Spleen (tissue), 7 donors: ENCODE measurements around the gene VWCE.
"Not testable (repeated sequence)": the region's sequence is repeated elsewhere in the genome, so short reads cannot be mapped to it uniquely, and the experiment has no call there.

Experiments
- POLR2A ChIP-seq, 3 donors: fragments of 450-650 bp; IDR thresholded peaks; one replicate each; pipeline ENCODE4 v1.5.1; 2017; ENCODE audit warnings: antibody characterized with exemption in 3 of 3, mild to moderate bottlenecking in 1 of 3
- POLR2AphosphoS5 ChIP-seq, 3 donors: sonication (generic); formaldehyde crosslinking; IDR thresholded peaks; one replicate each; pipeline ENCODE4 v1.5.1; 2017; ENCODE audit warnings: antibody characterized with exemption in 3 of 3
- TF ChIP-seq, protein P1 (sequence below), 11 experiments: fragments of 200-600 bp in 7 of 11; fragments of 450-650 bp in 4 of 11; sonication (generic) in 4 of 11; IDR thresholded peaks in 8 of 11; conservative IDR thresholded peaks in 3 of 11; 1 replicate in 7 of 11; 2 replicates in 4 of 11; pipeline versions ENCODE4 v1.4.0 to v1.8.0; 2016 to 2021; ENCODE audit warnings: antibody characterized with exemption in 11 of 11, inconsistent platforms in 4 of 11, mild to moderate bottlenecking in 1 of 11
- donor health status: DM: no; HTN: no; CAD: no; lungs with moderate emphysema.
- donor health status: DM: no; HTN: no; CAD: no.
- donor health status: DM: no; HTN: no; CAD: no.

DNA sequence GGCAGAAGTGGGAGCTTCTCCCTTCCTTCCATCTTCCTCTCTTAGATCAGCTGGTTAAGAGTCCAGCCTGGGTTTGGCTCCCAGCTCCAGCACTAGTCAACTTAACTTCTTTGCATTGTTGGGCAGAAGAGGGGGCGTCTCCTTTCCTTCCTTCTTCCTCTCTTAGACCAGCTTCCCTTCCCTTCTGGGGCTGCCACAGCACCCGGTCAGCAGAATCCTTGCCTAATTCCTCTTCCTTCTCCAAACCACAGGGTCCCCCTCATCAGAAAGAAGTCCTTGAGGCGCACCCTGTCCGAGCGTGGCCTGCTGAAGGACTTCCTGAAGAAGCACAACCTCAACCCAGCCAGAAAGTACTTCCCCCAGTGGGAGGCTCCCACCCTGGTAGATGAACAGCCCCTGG lies 72.4 kb downstream of the VWCE start:
- TF ChIP-seq, protein P1, sequence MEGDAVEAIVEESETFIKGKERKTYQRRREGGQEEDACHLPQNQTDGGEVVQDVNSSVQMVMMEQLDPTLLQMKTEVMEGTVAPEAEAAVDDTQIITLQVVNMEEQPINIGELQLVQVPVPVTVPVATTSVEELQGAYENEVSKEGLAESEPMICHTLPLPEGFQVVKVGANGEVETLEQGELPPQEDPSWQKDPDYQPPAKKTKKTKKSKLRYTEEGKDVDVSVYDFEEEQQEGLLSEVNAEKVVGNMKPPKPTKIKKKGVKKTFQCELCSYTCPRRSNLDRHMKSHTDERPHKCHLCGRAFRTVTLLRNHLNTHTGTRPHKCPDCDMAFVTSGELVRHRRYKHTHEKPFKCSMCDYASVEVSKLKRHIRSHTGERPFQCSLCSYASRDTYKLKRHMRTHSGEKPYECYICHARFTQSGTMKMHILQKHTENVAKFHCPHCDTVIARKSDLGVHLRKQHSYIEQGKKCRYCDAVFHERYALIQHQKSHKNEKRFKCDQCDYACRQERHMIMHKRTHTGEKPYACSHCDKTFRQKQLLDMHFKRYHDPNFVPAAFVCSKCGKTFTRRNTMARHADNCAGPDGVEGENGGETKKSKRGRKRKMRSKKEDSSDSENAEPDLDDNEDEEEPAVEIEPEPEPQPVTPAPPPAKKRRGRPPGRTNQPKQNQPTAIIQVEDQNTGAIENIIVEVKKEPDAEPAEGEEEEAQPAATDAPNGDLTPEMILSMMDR (IDR thresholded peaks at IDR 0.05 in 8 of 11, conservative IDR thresholded peaks at IDR 0.05 in 3 of 11) = not testable (repeated sequence)
- TF ChIP-seq POLR2AphosphoS5, POLR2A (IDR thresholded peaks at IDR 0.05): not testable (repeated sequence)
